ENCODE results near the gene ATOSA.

- TF ChIP-seq CTCF (IDR thresholded peaks at IDR 0.05): no peak
- no peak for TF ChIP-seq POLR2A (IDR thresholded peaks at IDR 0.05)
These were observed 36.5 kb downstream of the ATOSA start for GRCh38 chr15:52642386-52643361.

Measured in heart left ventricle (tissue), 13 donors.